Sciatic nerve (tissue), 2 donors: ENCODE data around the gene MAP10. TPM values are rescaled to one million over a fixed set of nuclear protein-coding genes. Genes with fewer than 3 reads are reported as not detected.
"Not testable (repeated sequence)": the region's sequence is repeated elsewhere in the genome, so short reads cannot be mapped to it uniquely, and the experiment has no call there.

Experiments
- ATAC-seq: fragments of 200-7000 bp; cut with Tn5 transposase; one replicate; pipeline ENCODE4 v1.9.1; 2020; ENCODE audit warnings: mild to moderate bottlenecking, moderate library complexity
- DNase-seq: peaks from one replicate; pipeline ENCODE4 v3.0.0-alpha.2; 2020; ENCODE audit warnings: low spot score
- intact Hi-C: fragments of 100-400 bp; cut with DNase I; formaldehyde crosslinking; loops from one replicate; pipeline ENCODE4 v1.14.2; 2022
- total RNA-seq: library from RNA; stranded (reverse); fragmentation: NEBNext Ultra II Directional; extraction: Animal tissue kit (Norgen Biotek cat#: 25700); gene quantifications from one replicate; pipeline ENCODE4 v1.2.1, GENCODE V29; 2021
- donor health status: DM: no; HTN: no; CAD: no.
- donor health status: DM: no; HTN: no; CAD: no.

MAP10 gene
- 2.3 TPM for total RNA-seq

- peak; percentile 91 for ATAC-seq
- intact Hi-C loops, result no loop called here
- peak; percentile 85 for DNase-seq
Measured at GRCh38 chr1:232805269-232806185, at the start of gene MAP10. Gene MAP10 (plus strand): TSS chr1:232805416. CDS start chr1:232805450, 34 bp downstream.

DNA sequence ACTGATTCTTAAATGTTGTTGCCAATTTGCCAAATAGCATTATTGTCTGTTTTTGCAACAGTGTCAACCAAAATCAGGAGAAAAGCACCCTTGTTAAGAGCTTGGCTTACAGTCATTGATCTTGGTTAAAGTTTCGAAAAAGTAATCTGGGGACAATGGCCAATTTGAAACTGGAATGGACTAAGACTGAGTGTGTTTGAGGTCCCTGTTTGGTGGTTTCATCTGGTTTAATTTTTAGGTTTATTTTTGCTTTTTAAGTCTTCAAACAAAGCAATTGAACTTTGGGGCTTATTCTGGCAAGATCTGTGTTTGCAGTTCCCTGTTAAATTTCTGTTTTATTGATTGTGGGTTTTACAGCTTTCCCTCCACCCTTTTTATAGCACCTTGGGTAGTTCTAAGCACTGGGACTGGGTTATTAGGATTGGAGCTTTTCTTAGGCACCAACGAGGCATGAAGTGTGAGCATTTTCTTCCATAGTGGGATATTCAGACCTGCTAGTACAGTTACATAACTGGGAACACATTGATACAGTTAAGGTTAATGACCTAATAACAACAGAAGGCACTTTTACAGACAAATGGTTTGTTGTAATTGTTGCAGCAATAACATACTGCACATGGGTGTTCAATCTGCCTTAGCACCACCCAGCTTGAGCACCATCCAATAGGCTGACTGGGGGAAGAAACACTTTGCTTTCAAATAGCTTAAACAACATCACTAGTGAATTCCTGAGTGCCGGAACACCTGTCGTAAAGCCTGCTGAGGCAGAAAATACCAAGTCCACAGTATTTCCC, 40.6 kb upstream of the MAP10 start:
- peak; percentile 81 for ATAC-seq
- no peak for DNase-seq
- intact Hi-C loops, result no loop called here

GRCh38 chr1:232765542-232765941, 39.7 kb upstream of the MAP10 start:
- DNase-seq, result no peak
- ATAC-seq, result no peak
- intact Hi-C loops, result no loop called here

GRCh38 chr1:232766241-232766890, 38.9 kb upstream of the MAP10 start:
- DNase-seq (no peak), ATAC-seq (no peak)
- intact Hi-C loops, result no loop called here

GRCh38 chr1:232766904-232767303, 38.3 kb upstream of the MAP10 start:
- DNase-seq, result no peak
- ATAC-seq, result no peak
- intact Hi-C loops, result no loop called here

DNA sequence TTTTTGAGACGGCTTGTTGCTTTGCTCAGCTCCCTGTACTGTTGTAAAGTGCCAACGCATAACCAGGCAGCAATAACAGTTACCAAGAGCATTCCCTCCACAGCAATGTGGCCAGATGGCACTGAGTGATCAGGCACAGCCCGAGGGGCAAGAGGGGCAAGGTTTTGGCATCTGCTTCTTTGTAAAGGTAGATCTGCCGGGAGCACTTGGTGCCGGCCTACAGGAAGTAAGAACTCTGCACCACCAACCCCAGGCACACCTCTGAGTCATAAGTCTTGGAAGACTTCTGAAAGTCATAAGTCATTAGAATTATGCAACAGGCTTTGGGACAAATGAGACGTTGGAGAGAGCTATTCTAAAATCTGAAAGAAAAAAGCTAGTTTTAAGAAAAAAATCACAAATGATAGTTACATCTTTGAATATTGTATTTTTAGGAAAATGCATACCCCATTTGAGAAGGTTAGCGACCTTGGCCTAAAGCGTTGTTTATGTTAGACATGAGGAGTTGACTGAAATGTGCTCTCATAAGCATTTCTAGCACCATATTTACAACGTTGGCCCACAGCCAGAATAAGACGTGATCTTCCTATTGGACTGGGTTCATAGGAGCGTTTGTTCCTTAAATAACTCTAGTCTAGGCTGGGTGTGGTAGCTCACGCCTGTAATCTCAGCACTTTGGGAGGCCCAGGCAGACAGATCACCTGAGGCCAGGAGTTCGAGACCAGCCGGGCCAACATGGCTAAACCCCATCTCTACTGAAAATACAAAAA, 37.7 kb upstream of the MAP10 start:
- DNase-seq, result peak; percentile 64
- intact Hi-C loops, result no loop called here

GRCh38 chr1:232768793-232769192, 36.4 kb upstream of the MAP10 start:
- DNase-seq, result no peak
- intact Hi-C loops, result no loop called here
- ATAC-seq, result no peak

More for the DNA sequence above, 37.7 kb upstream of the MAP10 start:
- ATAC-seq, result peak; percentile 94

DNA sequence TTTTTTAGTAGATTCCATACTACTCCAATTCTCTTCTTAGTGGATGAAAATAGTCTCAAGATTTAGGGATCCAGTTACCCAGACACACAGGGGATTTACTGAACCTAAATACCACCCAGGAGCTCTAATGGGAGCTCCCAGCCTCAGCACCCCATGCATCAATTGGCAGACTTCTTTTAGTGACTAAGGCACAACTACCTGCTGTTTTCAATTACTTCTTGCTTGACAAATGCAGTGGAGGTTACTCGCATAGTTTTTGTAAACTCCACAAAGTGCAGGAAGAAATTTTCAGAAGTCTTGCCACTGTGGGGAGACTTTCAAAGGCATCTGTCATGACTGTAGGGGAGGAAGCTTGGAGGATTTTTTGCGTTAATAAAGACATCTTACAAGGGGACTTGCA, 35.5 kb upstream of the MAP10 start:
- intact Hi-C loops, result no loop called here

GRCh38 chr1:232773752-232774151, 31.5 kb upstream of the MAP10 start:
- intact Hi-C loops, result no loop called here
- DNase-seq, result no peak
- no peak for ATAC-seq

More for the DNA sequence above, 35.5 kb upstream of the MAP10 start:
- DNase-seq, result no peak
- ATAC-seq, result no peak

DNA sequence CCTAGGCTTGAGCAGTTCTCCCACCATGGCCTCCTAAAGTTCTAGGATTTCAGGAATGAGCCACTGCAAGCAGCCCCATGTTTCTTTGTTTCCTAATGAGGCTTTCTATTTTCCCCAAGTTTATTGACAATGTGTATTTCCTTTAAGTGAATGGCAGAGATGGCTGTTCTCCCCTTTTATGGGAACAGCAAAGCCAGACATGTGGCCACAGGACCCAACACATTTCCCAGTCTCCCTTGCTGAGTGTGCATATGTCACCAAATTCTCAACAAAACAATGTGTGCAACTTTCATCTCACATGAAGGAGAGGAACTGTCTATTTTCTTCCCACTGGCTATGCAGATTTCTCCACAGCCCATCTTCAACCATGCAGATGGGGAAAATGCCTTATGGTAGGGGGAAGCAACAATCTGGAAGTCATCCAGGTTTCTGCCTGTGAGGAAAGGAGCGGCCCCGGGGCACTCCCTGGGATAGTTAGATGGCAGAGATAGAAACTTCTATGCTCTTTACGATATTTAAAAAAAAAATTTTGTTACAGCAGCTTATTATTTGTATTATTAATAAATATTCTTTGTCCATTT, 28.6 kb upstream of the MAP10 start:
- intact Hi-C loops, result no loop called here
- ATAC-seq, result no peak
- DNase-seq, result no peak

GRCh38 chr1:232780354-232780753, 24.9 kb upstream of the MAP10 start:
- intact Hi-C loops, result no loop called here
- DNase-seq, result no peak
- no peak for ATAC-seq

- ATAC-seq (no peak), DNase-seq (no peak)
- intact Hi-C loops, result no loop called here
Measured at GRCh38 chr1:232784794-232785193, 20.4 kb upstream of the MAP10 start.

DNA sequence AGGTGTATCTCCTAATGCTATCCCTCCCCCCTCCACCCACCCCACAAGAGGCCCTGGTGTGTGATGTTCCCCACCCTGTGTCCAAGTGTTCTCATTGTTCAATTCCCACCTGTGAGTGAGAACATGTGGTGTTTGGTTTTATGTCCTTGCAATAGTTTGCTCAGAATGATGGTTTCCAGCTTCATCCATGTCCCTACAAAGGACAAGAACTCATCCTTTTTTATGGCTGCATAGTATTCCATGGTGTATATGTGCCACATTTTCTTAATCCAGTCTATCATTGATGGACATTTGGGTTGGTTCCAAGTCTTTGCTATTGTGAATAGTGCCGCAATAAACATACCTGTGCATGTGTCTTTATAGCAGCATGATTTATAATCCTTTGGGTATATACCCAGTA, 19.6 kb upstream of the MAP10 start:
- DNase-seq, ATAC-seq, intact Hi-C loops: not testable (repeated sequence)

- intact Hi-C loops, result no loop called here
- ATAC-seq (no peak), DNase-seq (no peak)
Measured at GRCh38 chr1:232786845-232787455, 18.3 kb upstream of the MAP10 start.

DNA sequence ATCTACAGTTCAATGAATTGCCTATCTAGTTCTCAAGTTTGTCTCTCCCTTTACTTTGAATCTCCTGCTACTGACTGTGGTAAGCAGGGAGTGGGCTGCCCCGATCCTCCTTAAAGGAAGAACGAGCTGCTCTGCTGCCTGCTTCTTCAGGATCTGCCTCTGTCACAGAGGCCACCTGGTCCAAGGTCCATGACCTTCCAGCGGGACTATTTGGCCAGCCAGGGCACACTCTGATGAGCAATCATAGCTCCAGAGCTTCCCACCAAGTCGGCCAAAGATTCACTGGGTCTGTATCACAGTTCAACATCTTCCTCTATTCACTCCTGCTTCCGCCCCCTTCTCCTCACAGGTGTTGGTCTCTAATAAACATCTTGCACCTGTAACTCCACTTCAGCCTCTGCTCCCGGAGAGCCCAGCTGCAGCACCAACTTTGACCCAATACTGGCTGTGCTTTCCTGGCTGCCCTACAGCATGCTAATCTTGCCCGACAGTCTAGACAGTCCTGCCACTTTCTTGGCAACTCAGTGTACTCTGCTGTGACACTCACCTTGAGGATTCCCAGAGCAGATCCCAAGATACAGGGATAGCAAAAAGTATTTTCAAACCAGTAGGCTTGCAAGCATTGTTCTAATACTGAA, 16.9 kb upstream of the MAP10 start:
- ATAC-seq (no peak), DNase-seq (no peak)
- intact Hi-C loops, result no loop called here

DNA sequence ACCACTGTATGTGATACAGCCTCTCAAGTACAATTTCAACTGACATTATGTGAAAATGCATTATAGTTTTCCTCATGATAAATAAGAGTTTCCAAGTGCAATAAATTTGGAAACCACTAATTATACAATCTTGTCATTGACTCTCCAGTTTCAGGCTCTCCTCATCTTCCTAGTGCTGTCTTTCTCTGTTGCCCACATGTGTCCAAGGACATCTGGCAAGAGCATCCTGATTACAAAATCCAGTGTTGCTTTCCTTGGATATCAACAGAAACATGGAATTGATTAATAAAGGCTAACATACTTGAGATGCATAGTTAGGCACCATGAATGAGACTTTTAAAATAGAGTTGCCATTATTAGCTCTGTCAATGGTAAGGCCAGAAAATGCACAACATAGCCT, 15.6 kb upstream of the MAP10 start:
- peak; percentile 76 for ATAC-seq
- intact Hi-C loops, result no loop called here
- no peak for DNase-seq

GRCh38 chr1:232792949-232793348, 12.3 kb upstream of the MAP10 start:
- intact Hi-C loops, result no loop called here
- no peak for ATAC-seq
- no peak for DNase-seq

GRCh38 chr1:232793944-232794343, 11.3 kb upstream of the MAP10 start:
- intact Hi-C loops, result no loop called here
- no peak for DNase-seq
- ATAC-seq, result peak; percentile 65
